NCI-H1930 (cell line): Measurements from ENCODE around the gene KCNQ1OT1.

ENCODE experiments used
- DNase-seq, 2 experiments: peaks; one replicate each; lab custom pipeline; 2025; lab: John Stamatoyannopoulos, UW

KCNQ1OT1 gene

DNA sequence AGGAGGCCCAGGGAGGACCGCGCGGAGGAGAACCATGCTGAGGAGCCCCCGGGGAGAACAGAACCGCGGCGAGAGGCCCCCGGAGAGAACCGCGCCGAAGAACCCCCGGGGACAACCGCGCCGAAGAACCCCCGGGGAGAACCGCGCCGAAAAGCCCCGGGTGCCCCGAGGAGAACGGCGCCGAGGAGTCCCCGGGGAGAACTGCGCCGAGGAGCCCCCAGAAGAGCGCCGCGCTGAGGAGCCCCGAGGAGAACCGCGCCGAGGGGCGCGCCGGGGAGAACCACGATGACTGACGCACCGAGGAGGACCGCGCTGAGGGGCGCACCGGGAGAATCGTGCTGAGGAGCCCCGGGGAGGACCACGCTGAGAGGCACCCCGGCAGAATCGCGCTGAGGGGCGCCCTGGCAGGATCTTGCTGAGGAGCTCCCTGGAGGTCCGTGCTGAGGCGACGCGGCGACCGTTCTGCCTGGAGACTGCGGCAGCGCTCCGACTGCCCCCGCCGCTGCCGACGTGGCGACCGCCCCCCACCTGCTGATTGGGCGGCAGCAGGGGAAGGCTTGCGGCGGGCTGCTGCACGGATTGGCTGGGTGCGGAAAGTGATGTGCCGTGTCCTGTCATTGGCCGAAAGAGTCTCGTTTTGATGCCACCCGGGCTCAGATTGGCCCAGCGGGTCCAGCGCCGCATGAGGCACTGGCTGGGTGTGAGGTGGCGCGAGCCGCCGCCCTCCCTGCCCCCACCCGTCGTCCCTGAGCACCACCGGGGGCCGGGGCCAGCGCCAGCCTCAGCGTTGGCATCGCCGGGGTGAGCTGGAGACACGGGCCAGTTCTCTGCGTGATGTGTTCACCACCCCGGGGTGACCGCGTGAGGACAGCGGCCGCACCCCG lies at the start of gene KCNQ1OT1:
KCNQ1OT1 (minus strand) TSS at position 464 of the 884 bp plus-strand sequence.
- DNase-seq, result peak; percentile 78 to 86

DNA sequence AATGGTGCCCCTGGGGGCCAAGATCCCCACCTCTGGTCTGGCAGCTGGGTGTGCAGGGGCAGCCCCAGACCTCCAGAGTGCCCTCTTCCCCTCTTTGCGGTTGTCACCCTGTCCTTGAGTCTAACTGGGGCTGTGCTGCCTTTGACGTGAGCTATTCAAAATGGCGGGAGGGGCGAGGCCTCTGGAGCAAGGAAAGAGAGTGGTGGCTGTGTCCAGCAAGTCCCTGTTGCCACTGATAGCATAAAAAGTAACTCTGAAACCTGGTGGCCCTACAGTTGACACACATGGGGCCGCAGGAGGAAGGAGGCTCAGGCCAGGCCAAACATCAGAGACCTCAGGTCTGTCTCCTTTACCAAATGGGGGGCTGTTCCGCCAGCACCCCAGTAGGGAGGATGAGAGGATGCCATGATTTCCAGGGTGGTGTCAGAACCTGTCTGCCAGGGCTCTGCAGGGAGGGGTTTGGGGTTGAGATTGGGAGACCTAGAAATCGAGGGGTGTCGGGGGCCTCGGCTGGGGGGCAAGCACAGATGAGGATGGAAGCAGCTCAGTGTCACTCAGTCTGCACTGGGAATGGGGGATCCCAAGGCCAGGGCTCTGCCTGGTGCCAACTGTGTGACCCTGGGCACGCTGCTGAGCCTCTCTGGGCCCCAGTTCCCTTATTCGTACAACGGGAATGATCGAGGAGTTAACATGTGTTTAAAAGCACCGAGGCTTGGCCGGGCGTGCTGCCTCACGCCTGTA lies 49.2 kb upstream of the KCNQ1OT1 start:
- no peak for DNase-seq

DNA sequence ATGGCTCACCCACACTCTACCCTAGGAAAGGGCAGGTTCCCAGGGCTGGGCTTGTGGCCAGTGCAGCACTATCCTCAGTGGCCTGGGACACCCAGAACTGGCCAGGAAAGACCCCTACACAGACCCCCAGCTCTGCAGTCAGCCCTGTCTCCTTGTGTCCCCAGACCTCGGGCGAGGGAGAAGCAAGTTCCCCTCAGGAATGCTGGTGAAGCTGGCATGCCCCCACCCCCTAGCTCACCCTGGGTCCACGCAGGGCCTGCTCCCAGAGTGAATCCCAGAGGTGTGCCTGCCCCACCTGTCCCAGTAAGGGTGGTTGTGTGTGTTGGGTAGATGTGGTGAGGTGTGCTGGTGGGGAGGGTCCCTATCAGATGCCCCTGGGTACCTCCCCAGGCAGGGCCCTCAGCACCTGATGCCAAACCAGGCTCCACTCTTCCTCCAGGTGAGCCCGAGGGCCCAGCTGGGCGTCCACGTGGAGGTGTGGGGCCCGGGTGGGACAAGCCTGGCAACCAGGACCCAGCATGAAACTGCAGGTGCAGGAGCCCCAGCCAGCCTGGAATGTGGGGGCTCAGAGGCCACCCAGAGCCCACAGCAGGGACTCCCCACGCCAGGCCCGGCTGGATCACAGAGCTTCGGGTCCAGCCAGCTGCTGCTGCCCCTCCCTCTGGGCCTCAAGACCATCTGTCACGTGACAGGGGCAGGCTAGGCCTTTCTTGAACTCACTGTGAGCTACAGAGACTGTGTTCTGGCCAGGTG lies 48.4 kb upstream of the KCNQ1OT1 start:
- no peak for DNase-seq

DNA sequence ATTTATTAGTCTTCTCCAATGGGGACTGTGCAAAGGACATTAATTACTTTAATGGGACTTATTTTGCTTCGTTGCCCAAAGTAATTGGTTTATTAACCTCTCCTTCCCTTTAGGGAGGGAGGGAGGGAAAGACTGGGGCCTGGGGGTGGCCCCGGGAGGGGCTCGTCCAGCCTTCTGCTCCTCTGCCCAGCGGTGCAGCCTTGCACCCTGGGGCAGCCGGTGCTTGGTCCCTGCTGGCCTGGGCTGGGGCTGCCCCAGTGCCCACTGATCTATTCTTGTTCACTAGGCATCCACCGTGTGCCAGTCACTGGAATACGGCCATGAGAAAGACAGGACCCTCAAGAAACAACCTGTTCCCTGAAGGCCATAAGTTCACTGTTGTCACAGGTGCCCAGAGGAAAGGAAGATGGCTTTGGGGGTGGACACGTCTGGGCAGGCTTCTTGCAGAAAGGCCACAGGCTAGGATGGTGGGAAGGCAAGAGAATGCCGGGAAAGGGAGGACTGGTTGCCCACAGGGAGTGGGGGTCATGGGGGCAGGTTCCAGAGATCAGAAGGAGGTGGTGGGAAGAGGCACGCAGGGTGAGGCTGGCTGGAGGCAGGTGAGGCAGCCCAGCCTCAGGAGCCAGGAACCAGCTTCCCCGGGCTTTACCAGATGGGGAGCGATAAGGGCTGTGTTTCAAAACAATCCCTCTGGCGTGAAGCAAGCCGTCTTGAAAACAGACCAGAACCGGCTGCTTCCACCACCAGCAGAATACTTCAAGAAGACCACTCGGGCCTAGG lies 47.6 kb upstream of the KCNQ1OT1 start:
- no peak for DNase-seq

DNA sequence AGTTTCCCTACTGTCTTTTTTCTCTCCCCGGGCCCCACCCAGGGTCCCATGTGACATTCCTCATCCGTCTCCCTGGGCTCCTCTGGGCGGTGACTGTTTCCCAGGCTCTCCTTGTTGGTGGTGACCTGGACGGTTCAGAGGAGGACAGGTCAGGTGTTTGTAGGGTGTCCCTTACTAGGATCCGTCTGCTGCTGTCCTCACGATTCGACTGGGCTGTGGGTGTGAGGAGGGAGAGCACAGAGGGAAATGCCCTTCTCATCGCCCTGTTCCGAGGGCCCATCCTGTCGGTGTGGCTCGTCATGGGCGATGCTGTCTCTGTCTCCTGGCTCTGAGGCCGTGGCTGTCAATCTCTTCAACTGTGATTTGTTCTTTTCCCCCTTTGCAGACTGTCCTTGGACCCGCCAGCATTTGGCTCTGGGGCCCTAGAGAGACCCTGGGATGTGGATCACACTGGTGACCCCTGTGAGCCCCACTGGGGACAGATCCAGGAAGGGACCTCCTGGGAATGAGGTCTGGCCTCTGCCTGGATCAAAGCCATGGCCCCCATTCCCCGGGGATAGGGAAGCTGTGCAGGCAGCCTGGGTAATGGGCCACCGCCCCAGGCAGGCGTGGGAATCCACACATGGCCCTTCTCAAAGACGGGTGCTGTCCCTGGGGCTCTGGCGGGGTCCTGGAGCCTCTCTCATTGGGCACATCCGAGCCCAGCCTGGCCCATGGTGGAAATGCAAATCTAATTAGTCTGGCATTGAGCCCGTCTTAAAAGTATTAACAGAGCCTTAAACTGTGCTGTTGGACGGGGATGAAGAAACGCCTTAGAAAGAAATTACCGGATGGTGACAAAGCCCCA lies 46.8 kb upstream of the KCNQ1OT1 start:
- no peak for DNase-seq

DNA sequence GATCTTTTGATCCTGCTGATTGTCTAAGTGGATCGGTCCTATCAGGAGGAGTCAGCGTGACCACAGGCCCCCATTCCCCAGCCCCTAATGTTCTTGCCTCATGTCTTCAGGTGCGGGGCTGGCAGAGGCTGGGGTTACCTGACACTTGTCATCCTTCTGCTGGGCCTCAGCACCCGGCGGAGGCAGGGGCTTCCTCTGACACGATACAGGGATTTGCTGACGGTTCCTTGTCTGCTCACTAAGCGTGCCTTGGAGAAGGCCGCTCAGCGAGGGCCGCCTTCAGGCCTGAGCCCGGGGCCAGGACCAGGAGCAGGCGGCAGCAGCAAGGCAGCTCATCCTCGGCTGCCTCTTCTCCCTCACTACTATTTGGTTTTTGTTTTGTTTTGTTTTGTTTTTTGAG lies 45.7 kb upstream of the KCNQ1OT1 start:
- no peak for DNase-seq

DNA sequence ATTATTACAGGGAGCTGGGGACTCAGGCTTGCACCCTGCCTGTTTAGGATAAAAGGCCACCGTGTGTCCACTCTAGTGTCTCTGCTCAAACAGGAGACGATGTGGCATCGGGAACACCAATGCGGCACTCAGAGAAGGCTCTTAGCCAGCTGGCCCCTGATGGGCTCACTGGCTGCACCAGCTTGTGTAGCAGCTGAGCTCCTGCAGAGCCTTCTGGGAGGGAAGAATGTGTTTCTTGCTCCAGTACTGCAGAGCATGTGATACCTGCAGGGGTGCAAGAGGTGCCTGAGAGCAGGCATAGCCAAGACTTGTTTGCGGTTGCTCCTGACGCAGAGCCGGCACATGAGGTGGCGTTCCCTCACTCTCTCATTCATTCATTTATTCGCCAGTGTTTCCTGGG lies 44.4 kb upstream of the KCNQ1OT1 start:
- no peak for DNase-seq

DNA sequence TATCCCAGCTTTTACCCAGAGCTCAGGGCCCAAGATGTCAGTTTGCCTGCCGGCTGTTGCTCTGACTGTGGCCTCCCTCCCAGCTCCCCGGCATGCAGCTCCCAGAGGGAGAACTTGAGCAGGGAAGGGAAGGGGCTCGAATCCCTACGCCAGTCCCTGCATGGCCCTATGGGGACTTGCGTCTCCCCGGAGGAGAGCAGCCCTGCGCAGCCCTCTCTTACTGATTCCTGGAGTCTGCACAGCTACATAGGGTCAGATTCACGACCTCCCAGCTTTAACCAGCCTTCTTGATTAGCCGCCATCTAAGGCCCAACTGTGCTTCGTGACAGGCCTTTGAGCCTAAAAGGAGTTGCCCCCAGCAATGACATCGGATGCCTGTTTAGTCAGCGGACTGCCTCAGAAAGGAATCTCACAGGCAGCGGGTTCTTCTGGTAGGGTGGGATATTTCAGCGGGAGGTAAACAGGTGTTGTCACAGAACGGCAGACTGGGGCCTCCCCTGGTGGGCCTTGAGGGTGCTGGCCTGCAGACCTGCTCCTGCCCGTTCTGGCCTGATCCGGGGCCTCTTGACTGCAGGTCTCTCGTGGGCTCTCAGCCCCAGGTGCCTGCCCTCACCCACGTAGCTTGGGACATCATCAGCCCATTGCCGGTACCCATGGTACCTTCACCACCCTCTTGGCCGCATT lies 43.8 kb upstream of the KCNQ1OT1 start:
- no peak for DNase-seq

DNA sequence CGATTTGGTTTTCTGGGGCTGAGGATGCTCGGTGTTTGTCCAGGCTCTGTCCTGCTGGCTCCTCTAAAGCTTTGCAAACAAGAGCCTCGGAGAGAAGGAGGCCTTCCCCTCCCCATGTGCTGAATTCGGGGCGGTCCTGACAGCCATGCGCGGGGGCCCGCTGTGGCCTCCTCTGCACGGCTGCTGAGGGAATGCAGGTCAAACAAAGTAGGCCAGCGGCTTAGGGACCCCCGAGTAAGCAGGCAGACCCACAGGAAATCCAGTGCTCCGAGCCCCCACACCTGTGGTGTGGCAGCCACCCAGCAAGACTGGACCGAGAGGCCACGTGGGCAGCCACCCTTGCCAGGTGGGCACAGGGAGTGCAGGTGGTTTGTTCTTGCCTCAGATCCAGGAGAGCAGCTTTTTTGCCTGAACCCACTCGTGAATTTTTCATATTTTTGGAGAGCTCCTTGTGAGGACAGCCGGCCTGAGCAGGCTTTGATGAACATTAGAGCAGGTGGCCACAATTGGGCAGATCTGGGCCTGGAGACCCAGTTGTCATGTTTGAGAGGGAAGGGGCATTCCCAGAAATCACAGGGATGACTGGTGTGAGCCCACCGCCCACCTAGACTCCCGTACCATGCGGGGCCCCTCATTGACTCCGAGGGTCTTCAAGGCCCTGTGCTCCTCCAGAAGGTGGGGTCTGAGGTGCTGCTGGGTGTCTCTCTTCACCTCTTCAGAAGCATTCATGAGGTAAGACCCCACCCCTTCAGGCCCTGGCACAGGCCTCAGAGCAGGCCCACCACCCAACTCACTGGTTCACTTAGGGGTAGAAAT lies 43.0 kb upstream of the KCNQ1OT1 start:
- no peak for DNase-seq

DNA sequence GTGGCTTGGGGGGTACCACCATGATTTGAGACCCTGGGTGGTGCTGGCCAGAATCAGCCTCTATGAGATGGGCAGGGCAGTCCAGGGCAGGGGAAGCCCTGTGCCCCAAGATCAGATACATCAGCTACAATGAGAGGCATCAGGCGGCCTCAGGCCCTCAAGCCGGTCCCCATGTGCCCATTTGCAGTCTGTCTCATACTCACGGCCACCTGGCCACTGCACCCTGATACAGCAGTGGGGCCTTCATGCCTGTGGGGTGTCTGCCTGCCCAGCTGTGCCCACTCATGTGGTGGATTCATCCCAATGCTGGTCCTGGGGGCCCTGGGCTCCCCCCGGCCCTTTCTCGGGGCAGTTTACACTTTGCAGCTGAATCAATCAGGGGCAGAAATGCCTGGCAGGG lies 42.4 kb upstream of the KCNQ1OT1 start:
- DNase-seq, result no peak

DNA sequence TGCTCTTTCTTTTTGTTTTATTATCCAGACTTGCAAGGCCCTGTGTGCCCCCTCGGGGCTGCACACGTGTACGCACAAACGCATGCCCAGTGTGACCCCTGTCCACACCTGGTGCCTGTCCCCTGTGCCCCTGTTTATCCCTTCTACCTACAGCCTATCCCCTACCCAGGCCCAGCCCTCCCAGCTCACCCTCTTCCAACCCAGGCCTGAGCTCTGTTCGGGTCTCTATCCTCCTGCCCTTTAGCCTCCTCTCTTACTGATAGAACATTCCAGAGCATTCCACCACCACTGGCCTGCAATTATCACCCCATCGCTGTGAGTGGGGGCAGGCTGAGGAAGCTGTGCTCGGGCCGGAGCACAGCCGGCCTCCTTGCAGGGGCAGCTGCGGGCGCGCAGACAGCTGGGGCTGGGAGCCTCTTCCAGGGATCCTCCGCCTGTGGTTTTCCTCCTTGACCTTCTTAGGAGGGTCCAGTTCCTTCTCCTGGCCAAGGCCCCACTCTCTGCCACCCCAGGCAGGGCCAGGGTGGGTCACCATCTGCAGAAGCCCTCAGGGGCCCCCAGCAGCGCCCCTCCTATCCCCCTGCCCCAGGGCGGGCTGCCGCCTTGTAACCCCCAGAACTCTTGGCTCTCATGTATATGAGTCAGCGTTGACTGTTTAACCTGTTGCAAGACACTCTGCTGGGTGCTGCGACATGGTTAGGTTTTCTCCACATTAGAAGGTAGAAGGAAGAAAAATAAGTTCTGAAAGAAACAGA lies 41.8 kb upstream of the KCNQ1OT1 start:
- no peak for DNase-seq

DNA sequence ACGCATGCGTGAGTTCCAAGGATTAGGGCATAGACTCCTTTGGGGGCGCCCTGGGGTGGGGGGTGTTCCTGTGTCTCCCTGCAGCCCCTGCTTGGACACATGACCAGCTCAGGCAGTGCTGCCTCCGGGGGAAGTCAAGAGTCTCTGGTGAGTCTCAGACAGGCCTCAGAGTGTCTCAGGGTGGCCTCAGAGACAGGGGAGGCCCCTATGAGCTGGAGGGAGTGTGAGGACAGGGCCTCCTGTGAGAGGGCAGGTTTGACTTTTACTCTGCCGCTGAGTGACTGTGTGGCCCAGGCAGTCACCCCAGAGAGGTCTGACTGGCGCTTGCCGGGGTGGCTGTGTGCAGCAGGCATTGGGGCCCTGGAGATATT lies 41.2 kb upstream of the KCNQ1OT1 start:
- DNase-seq, result no peak

DNA sequence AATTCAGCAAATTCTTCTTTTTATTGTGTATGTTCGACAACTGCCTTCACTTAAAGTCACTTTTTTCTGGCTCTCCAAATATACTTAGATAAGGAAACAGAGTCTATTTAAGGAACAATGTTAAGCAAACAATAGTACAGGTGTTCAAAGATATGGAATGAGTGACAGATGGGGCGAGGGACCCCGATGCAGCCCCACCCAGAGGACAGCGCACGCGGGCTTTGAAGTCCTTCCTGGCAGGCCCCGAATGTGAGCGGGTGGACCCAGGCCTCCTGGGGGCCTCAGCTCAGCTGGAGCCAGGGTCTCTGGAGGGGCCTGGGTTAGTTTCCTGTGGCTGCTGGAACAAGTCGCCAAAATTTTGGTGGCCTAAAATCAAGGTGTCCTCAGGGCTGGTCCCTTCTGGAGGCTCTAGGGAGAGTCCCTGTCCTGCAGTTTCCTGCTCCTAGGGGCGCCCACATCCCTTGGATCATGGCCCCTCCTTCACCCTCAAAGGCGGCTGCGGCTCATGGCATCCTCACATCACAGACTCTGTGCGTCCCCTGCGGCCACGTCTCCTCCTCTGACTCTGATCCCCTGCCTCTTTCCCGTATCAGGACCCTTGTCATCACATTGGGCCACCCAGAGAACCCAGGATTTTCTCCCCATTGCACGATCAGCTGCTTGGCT lies 40.6 kb upstream of the KCNQ1OT1 start:
- no peak for DNase-seq

DNA sequence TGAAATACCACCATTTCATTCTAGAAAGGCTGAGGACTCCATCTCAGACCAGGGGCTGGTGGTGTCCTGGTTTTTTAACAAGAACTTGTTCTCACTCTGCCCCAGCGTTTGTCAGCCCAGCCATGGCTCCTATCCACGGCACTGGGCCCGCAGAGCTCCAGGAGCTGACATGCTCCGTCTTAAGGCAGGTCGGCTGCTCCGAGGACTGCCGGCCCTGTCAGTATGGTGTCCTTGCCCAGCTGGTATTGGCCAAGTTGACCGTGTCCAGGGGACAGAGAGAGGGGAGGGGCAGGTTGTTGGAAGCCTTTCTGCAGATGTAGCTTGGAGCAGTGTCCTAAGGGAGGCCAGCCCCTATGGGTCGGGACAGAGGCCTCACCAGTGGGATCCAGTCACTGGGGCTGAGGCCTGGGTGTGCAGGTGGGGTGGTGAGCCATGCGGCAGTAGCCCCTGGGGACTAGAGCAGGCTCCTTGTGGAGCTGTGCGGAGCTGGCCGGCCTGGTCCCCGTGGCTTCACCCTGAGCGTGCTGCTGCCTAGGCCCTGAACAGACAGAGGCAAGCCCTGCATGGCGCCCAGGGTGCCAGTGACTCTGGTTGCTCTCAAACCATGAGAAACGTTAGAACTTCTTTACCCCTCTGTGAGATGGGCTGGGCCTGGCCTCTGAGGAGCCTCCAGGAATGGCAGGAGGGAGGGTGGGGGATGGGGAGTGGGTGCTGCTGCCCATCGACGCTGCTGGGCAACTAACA lies 39.9 kb upstream of the KCNQ1OT1 start:
- DNase-seq, result no peak

DNA sequence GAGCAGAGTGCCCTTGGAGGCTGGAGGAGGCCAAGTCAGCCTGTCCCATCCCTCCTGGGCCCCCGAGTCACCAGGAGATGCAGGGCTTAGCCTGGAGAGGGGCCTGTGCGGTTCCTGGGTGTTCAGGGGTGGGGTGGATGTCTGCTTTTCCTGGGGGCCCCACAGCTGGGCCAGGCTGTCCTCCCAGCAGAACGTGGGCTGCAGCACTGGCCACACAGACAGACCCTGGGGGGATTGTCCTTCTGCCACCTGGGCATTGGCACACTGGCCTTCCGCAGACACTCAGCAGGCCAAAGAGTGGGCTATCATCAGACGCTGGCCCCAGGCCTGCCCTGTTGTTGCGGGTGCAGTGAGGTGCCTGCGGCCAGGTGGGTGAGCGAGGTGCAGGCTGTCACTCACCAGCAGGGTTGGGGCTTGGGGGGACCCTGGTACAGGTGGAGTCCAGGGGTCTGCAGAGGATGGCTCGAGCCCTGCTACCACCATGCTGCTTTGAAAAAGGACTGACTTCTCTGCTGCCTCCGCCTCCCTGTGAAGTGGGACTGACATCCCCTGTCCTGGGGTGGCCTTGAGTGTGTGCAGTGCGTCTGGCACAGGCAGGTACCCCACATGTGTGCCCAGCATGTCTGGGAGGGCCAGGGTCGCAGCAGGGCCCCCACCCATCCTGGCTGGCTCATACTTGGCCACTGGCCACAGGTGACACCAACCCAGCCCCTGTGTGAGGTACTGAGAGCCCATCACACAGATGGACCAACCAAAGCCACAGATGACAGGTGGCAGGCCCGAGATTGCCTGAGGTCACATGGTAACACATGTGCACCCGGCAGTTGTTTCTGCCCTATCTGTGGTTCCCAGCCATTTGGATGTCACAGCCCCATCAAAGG lies 39.0 kb upstream of the KCNQ1OT1 start:
- no peak for DNase-seq

DNA sequence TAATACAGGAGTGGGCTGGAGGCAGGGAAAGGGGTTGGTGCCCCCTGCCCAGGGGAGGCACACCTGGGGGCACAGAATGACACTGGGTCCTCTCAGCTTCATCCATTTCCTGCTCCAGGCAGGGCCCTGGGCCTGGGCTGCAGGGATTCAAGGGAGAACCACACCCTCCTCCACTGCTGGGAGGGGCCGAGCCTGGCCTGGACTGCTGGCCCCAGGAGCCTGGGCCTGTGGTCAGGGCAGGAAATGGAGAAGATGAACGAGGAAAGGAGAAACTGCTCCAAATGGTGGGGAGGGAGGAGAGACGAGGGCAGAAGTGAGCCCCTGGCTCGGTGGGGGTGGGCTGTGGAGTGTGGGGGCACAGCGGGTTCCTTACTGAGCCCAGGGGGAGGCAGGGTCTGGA lies 38.1 kb upstream of the KCNQ1OT1 start:
- DNase-seq, result no peak
